Thyroid gland (tissue), 4 donors: Measurements from ENCODE around the gene CDH20.

Experiments used
- CTCF ChIP-seq, 6 experiments: fragments of 200-600 bp in 3 of 6; fragments of 450-650 bp in 3 of 6; sonication (generic) in 3 of 6; IDR thresholded peaks; one replicate each; pipeline ENCODE4 v1.5.1; 2016 to 2019; ENCODE audit warnings: antibody characterized with exemption in 6 of 6, mild to moderate bottlenecking in 2 of 6, inconsistent platforms in 1 of 6, moderate library complexity in 1 of 6
- POLR2A ChIP-seq, 2 donors: fragments of 450-650 bp; IDR thresholded peaks; one replicate each; pipeline ENCODE4 v1.6.1; 2017; ENCODE audit warnings: antibody characterized with exemption in 2 of 2, mild to moderate bottlenecking in 2 of 2, moderate library complexity in 1 of 2

- TF ChIP-seq CTCF (IDR thresholded peaks at IDR 0.05), result no peak
- TF ChIP-seq POLR2A (IDR thresholded peaks at IDR 0.05), result no peak
Observed at GRCh38 chr18:61589053-61589723, 256.0 kb downstream of the CDH20 start.
